Right lobe of liver (tissue), 6 donors: ENCODE data around the gene ELFN1. TPM values are rescaled to one million over a fixed set of nuclear protein-coding genes. Genes with fewer than 3 reads are reported as not detected.

Experiments used
- ATAC-seq, 4 donors: fragments of 200-7000 bp; cut with Tn5 transposase; one replicate each; pipeline ENCODE4 v1.9.1; 2020; ENCODE audit warnings: mild to moderate bottlenecking in 4 of 4, moderate library complexity in 4 of 4
- DNase-seq, 3 donors: peaks; one replicate each; pipeline ENCODE4 v3.0.0-alpha.2; 2020
- H3K27ac ChIP-seq, 3 donors: fragments of 200-600 bp; one replicate each; pipeline ENCODE4 v1.8.0; 2022
- H3K27me3 ChIP-seq, 2 donors: fragments of 200-600 bp; one replicate each; pipeline ENCODE4 v1.8.0; 2022
- H3K36me3 ChIP-seq, 4 donors: fragments of 200-600 bp; sonication (generic) in 1 of 4; one replicate each; pipeline versions ENCODE4 v1.5.1 to v1.8.0; 2017 to 2022; ENCODE audit warnings: control low read depth in 1 of 4
- H3K4me1 ChIP-seq, 4 donors: fragments of 200-600 bp; sonication (generic) in 1 of 4; one replicate each; pipeline versions ENCODE4 v1.5.1 to v1.8.0; 2017 to 2022; ENCODE audit warnings: control low read depth in 1 of 4
- H3K4me3 ChIP-seq, 3 donors: fragments of 200-600 bp; one replicate each; pipeline ENCODE4 v1.8.0; 2022
- H3K9me3 ChIP-seq, 4 donors: fragments of 200-600 bp; sonication (generic) in 1 of 4; one replicate each; pipeline versions ENCODE4 v1.5.1 to v1.8.0; 2017 to 2022; ENCODE audit warnings: control low read depth in 1 of 4
- POLR2A ChIP-seq: fragments of 450-650 bp; IDR thresholded peaks from one replicate; pipeline ENCODE4 v1.6.1; 2017; ENCODE audit warnings: antibody characterized with exemption, mild to moderate bottlenecking
- WGBS: methylation state at CpG from one replicate; pipeline ENCODE4 v1.1.6; 2018; ENCODE audit warnings: low coverage, low lambda C conversion rate; ENCODE audit not compliant: insufficient coverage; ENCODE audit errors: missing lambda C conversion rate; 5-methylcytosine and 5-hydroxymethylcytosine counted together
- intact Hi-C, 2 donors: fragments of 100-400 bp; cut with DNase I; formaldehyde crosslinking; loops; one replicate each; pipeline versions ENCODE4 v1.11.2 to v1.14.1; 2022
- total RNA-seq, 6 experiments: library from RNA; depleted of rRNA in 2 of 6; stranded (reverse); fragments of >200 nt in 2 of 6; fragmentation: NEBNext Ultra II Directional in 3 of 6; extraction: Animal tissue kit (Norgen Biotek cat#: 25700) in 3 of 6; gene quantifications; one replicate each; pipeline versions ENCODE4 v1.1.0 to v1.2.4, GENCODE V29; 2016 to 2023
- TF ChIP-seq, protein P1 (sequence below), 4 donors: fragments of 200-600 bp in 3 of 4; fragments of 450-650 bp in 1 of 4; IDR thresholded peaks; one replicate each; pipeline versions ENCODE4 v1.5.1 to v1.8.0; 2016 to 2022; ENCODE audit warnings: antibody characterized with exemption in 4 of 4, mild to moderate bottlenecking in 2 of 4
- donor health status: DM: no; HTN: yes; CAD: no.
- donor health status: DM: no; HTN: no; CAD: no.
- donor health status: DM: no; HTN: no; CAD: no.
- donor health status: DM: no; HTN: yes; CAD: no.
- donor health status: DM: no; HTN: yes; CAD: no.

The ELFN1 gene
- total RNA-seq, 6 experiments from 2014 or later: 5.4 to 13.0 (median 7.5) TPM

DNA sequence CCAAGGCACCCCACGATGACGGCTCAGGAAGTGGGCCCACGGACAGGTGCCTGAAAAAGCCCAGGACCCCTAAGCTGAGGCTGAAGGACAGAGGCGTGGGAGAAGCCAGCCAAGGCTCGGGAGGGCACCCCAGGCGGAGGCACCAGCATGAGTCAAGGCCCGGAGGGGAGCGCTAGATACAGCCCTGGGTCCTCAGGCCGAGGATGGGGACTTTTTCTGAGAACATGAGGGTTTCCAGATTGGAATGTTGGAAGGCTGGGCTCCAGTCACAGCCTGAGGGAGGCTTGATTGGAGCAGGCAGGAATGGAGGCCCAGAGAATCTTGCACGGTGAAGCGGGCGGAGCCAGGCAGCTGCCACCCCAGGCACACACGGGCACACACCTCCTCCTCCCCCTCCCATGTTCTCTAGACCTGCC lies 19.0 kb upstream of the ELFN1 start:
- DNase-seq (peak in 1 of 3 donors; percentile 33), ATAC-seq (no peak)
- H3K9me3 ChIP-seq: no peaks in the 10 kb centered on the region
- H3K27me3 ChIP-seq: no peaks in the 10 kb centered on the region
- no peak for TF ChIP-seq POLR2A
- TF ChIP-seq, protein P1, sequence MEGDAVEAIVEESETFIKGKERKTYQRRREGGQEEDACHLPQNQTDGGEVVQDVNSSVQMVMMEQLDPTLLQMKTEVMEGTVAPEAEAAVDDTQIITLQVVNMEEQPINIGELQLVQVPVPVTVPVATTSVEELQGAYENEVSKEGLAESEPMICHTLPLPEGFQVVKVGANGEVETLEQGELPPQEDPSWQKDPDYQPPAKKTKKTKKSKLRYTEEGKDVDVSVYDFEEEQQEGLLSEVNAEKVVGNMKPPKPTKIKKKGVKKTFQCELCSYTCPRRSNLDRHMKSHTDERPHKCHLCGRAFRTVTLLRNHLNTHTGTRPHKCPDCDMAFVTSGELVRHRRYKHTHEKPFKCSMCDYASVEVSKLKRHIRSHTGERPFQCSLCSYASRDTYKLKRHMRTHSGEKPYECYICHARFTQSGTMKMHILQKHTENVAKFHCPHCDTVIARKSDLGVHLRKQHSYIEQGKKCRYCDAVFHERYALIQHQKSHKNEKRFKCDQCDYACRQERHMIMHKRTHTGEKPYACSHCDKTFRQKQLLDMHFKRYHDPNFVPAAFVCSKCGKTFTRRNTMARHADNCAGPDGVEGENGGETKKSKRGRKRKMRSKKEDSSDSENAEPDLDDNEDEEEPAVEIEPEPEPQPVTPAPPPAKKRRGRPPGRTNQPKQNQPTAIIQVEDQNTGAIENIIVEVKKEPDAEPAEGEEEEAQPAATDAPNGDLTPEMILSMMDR (IDR thresholded peaks at IDR 0.05): no peak
- no peaks in the 10 kb centered on the region for H3K36me3 ChIP-seq
- intact Hi-C loops: no loop called here
- no peak overlapping the region for H3K4me3 ChIP-seq
- H3K4me1 ChIP-seq: no peaks in the 10 kb centered on the region
- WGBS: 43% methylated on average over 6 of the region's 13 CpGs
- no peak overlapping the region for H3K27ac ChIP-seq

GRCh38 chr7:1651891-1652290 lies 18.2 kb upstream of the ELFN1 start:
- no peak for TF ChIP-seq POLR2A
- TF ChIP-seq, protein P1 (IDR thresholded peaks at IDR 0.05): no peak
- no peak for ATAC-seq
- Histone ChIP-seq H3K4me1 (no peaks in the 10 kb centered on the region), H3K36me3 (no peaks in the 10 kb centered on the region), H3K27ac (no peak overlapping the region), H3K9me3 (no peaks in the 10 kb centered on the region), H3K27me3 (no peaks in the 10 kb centered on the region), H3K4me3 (no peak overlapping the region)
- 41% methylated on average over 3 of the region's 6 CpGs for WGBS
- intact Hi-C loops: no loop called here
- no peak for DNase-seq

DNA sequence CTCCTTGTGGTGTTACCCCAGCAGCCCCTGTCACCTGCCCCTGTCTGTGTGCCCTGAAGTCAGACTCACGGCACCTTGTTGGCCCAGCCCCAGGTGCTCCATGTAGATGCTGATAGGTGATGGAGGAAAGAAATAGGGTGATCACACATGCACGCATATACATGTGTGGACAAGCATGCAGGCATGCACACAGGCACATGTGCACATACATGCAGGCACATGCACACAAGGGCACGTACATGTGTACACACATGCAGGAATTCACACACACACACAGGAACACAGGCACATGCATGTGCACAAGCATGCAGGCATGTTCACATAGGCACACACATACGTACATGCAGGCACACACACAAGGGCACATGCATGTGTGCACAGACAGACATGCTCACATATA lies 16.6 kb upstream of the ELFN1 start:
- H3K27ac ChIP-seq: no peak overlapping the region
- TF ChIP-seq, protein P1 (IDR thresholded peaks at IDR 0.05): no peak
- no peak for TF ChIP-seq POLR2A
- intact Hi-C loops: no loop called here
- H3K9me3 ChIP-seq: no peaks in the 10 kb centered on the region
- 100% methylated on average over 2 of the region's 4 CpGs for WGBS
- H3K27me3 ChIP-seq: no peaks in the 10 kb centered on the region
- no peaks in the 10 kb centered on the region for H3K36me3 ChIP-seq
- H3K4me3 ChIP-seq: no peak overlapping the region
- no peak for DNase-seq
- no peak for ATAC-seq
- no peaks in the 10 kb centered on the region for H3K4me1 ChIP-seq

- Histone ChIP-seq H3K36me3 (no peaks in the 10 kb centered on the region), H3K27me3 (no peaks in the 10 kb centered on the region), H3K9me3 (no peaks in the 10 kb centered on the region), H3K4me3 (no peak overlapping the region), H3K4me1 (no peaks in the 10 kb centered on the region), H3K27ac (no peak overlapping the region)
- DNase-seq (no peak), ATAC-seq (no peak)
- intact Hi-C loops: no loop called here
- WGBS: 100% methylated on average over 1 of the region's 15 CpGs
- TF ChIP-seq POLR2A: no peak
- TF ChIP-seq, protein P1 (IDR thresholded peaks at IDR 0.05): no peak
Measured at GRCh38 chr7:1654111-1654510, 16.0 kb upstream of the ELFN1 start.
